Suprapubic skin (tissue), 4 donors: ENCODE data around the gene RHOG. TPM values are rescaled to one million over a fixed set of nuclear protein-coding genes. Genes with fewer than 3 reads are reported as not detected.

Experiments
- DNase-seq, 2 donors: peaks; one replicate each; pipeline ENCODE4 v3.0.0-alpha.2; 2019; ENCODE audit warnings: low spot score in 2 of 2
- H3K27ac ChIP-seq: fragments of 200-600 bp; sonication (generic); one replicate; pipeline ENCODE4 v1.5.1; 2019
- H3K27me3 ChIP-seq: fragments of 200-600 bp; sonication (generic); one replicate; pipeline ENCODE4 v1.5.1; 2019
- H3K36me3 ChIP-seq: fragments of 200-600 bp; sonication (generic); one replicate; pipeline ENCODE4 v1.5.1; 2019
- H3K4me1 ChIP-seq: fragments of 200-600 bp; sonication (generic); one replicate; pipeline ENCODE4 v1.5.1; 2019
- H3K4me3 ChIP-seq: fragments of 200-600 bp; sonication (generic); one replicate; pipeline ENCODE4 v1.5.1; 2019; ENCODE audit warnings: mild to moderate bottlenecking
- H3K9me3 ChIP-seq: fragments of 200-600 bp; sonication (generic); one replicate; pipeline ENCODE4 v1.5.1; 2019
- EP300 ChIP-seq: sonication (generic); formaldehyde crosslinking; IDR thresholded peaks from one replicate; pipeline ENCODE4 v1.6.1; 2017; ENCODE audit warnings: antibody characterized with exemption
- POLR2A ChIP-seq, 2 donors: fragments of 450-650 bp; IDR thresholded peaks; one replicate each; pipeline ENCODE4 v1.6.1; 2017; ENCODE audit warnings: antibody characterized with exemption in 2 of 2, mild to moderate bottlenecking in 2 of 2, moderate library complexity in 2 of 2
- POLR2AphosphoS5 ChIP-seq, 3 donors: sonication (generic); formaldehyde crosslinking; IDR thresholded peaks; one replicate each; pipeline ENCODE4 v1.6.1; 2017; ENCODE audit warnings: antibody characterized with exemption in 3 of 3
- WGBS: methylation state at CpG from one replicate; pipeline ENCODE4 v1.1.5; 2018; 5-methylcytosine and 5-hydroxymethylcytosine counted together
- total RNA-seq, 4 donors: library from RNA; depleted of rRNA; stranded (reverse); fragments of >200 nt; gene quantifications; one replicate each; pipeline ENCODE4 v1.1.0, GENCODE V29; 2016
- TF ChIP-seq, protein P1 (sequence below), 2 donors: fragments of 200-600 bp in 1 of 2; fragments of 450-650 bp in 1 of 2; sonication (generic) in 1 of 2; IDR thresholded peaks; one replicate each; pipeline ENCODE4 v1.5.1; 2016 to 2019; ENCODE audit warnings: antibody characterized with exemption in 2 of 2, mild to moderate bottlenecking in 1 of 2, moderate library complexity in 1 of 2

Gene RHOG
- total RNA-seq, 4 donors from 2014 or later: 36.6 to 47.3 (median 39.3) TPM

GRCh38 chr11:3782963-3783362, 57.8 kb downstream of the RHOG start:
- Histone ChIP-seq H3K27me3 (no peaks in the 10 kb centered on the region), H3K4me1 (peaks cover 15% of the 10 kb centered on the region), H3K4me3 (no peak overlapping the region), H3K27ac (no peak overlapping the region), H3K36me3 (peaks cover 30% of the 10 kb centered on the region), H3K9me3 (no peaks in the 10 kb centered on the region)
- 91% methylated on average over 5 of the region's 5 CpGs for WGBS
- no peak for DNase-seq
- no peak for TF ChIP-seq POLR2A (IDR thresholded peaks at IDR 0.05)
- TF ChIP-seq, protein P1, sequence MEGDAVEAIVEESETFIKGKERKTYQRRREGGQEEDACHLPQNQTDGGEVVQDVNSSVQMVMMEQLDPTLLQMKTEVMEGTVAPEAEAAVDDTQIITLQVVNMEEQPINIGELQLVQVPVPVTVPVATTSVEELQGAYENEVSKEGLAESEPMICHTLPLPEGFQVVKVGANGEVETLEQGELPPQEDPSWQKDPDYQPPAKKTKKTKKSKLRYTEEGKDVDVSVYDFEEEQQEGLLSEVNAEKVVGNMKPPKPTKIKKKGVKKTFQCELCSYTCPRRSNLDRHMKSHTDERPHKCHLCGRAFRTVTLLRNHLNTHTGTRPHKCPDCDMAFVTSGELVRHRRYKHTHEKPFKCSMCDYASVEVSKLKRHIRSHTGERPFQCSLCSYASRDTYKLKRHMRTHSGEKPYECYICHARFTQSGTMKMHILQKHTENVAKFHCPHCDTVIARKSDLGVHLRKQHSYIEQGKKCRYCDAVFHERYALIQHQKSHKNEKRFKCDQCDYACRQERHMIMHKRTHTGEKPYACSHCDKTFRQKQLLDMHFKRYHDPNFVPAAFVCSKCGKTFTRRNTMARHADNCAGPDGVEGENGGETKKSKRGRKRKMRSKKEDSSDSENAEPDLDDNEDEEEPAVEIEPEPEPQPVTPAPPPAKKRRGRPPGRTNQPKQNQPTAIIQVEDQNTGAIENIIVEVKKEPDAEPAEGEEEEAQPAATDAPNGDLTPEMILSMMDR (IDR thresholded peaks at IDR 0.05): no peak
- TF ChIP-seq EP300: no peak
- no peak for TF ChIP-seq POLR2AphosphoS5 (IDR thresholded peaks at IDR 0.05)

DNA sequence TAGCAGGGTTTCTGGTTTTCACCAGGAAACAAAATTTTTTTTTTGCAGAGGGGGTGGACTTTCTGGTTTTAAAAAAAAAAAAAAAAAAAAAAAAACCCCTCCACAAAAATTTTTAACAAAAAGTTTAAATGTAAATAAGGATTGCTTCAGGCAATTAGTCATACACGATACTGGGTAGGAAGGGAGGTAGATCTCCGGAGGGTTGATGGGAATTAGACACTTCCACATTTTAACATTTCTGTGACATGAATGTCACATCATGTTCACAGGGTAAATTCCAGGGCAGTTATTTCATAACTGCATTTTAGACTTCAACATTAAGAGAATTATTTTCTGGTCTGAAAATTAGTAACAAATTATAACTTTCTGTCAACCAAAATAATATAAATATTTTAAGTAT, 59.3 kb downstream of the RHOG start:
- H3K36me3 ChIP-seq: peaks cover 40% of the 10 kb centered on the region
- H3K27ac ChIP-seq: no peak overlapping the region
- H3K4me1 ChIP-seq: peaks cover 7% of the 10 kb centered on the region
- H3K9me3 ChIP-seq: no peaks in the 10 kb centered on the region
- WGBS: 9% methylated on average over 2 of the region's 2 CpGs
- TF ChIP-seq POLR2A (IDR thresholded peaks at IDR 0.05) (no peak), EP300 (no peak), POLR2AphosphoS5 (IDR thresholded peaks at IDR 0.05) (no peak)
- DNase-seq: no peak
- H3K4me3 ChIP-seq: no peak overlapping the region
- H3K27me3 ChIP-seq: no peaks in the 10 kb centered on the region

Other genes with a start within 250 kb of the RHOG start
- gene ART5, start 199.0 kb downstream of the RHOG start, total RNA-seq: not detected
- gene ART1, start 195.8 kb downstream of the RHOG start, total RNA-seq: not detected
- gene CHRNA10, start 169.6 kb downstream of the RHOG start, total RNA-seq: 1 to 10 TPM in 1 of 4 donors, under 1 TPM in 2, not detected in 1; 0.73 to 2.3 (median 0.89) TPM
- 100 to 1,000 TPM in 3 of 4 donors, 10 to 100 TPM in 1; 91.5 to 122 (median 115) TPM for gene NUP98, start 43.4 kb downstream of the RHOG start, total RNA-seq
- 10 to 100 TPM; 55.4 to 81.2 (median 66.7) TPM for gene PGAP2, start 32.4 kb downstream of the RHOG start, total RNA-seq
- 10 to 100 TPM; 58.4 to 70.2 (median 60.9) TPM for gene STIM1, start 14.7 kb upstream of the RHOG start, total RNA-seq